ENCODE measurements around the gene SPAG8.

SPAG8 gene

GRCh38 chr9:35769763-35770162, 42.3 kb downstream of the SPAG8 start:
- DNase-seq = no peak

GRCh38 chr9:35767458-35767857, 44.6 kb downstream of the SPAG8 start:
- no peak for DNase-seq

- no peak for DNase-seq
These were observed 45.1 kb downstream of the SPAG8 start for GRCh38 chr9:35766997-35767396.

DNA sequence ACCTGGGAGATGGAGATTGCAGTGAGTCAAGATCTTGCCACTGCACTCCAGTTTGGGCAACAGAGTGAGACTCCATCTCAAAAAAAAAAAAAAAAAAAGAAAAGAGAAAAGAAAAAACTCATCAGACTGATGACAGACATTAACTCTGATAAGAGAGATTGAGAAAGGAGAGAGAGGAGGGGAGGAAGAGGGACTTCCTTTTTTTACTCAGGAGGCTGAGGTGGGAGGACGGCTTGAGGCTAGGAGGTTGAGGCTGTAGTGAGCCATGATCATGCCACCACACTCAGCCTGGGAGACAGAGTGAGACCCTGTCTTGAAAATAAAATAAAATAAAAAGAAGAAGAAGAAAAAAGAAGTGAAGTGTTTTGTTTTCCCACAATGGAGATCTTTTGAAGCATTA, 48.3 kb downstream of the SPAG8 start:
- no peak for DNase-seq

DNA sequence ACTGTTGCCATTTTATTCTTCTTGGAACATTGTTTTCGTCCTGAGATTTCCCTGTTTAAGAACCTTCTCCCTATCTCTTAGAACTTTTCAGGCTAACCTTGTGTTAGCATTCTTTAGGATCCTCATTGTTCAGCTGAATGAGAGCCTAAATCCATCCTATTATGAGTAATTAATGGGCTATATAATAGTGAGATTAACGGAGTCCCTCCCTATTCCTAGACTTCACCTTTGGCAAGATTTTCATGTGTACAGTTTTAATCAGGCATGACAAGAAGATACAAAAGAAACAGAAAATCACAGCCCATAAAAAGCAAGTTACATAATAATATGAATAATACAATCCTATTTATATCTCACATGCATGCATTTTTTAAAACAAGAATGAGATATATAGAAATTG, 48.9 kb downstream of the SPAG8 start:
- no peak for DNase-seq

GRCh38 chr9:35760651-35761050, 51.4 kb downstream of the SPAG8 start:
- no peak for DNase-seq

GRCh38 chr9:35759795-35760194, 52.3 kb downstream of the SPAG8 start:
- DNase-seq = no peak
